Endothelial cell of umbilical vein (primary cell): ENCODE results near the gene NR1H4. TPM values are rescaled to one million over a fixed set of nuclear protein-coding genes. Genes with fewer than 3 reads are reported as not detected.

Experiments used
- BruUV-seq: library from RNA; stranded (reverse); fragments of 400-500 nt; replicated peaks from 2 replicates; lab custom pipeline; 2021; lab: Mats Ljungman, UMichigan
- CTCF ChIA-PET: fragments of 300-600, 350-600 bp; sonication (Branson Sonifier 250); formaldehyde crosslinking; loops from one replicate; lab custom pipeline; 2021; ENCODE audit warnings: antibody characterized with exemption, inconsistent platforms; lab: Charles Lee
- POLR2A ChIA-PET: fragments of 300-600, 350-600 bp; sonication (Branson Sonifier 250); formaldehyde crosslinking; loops from one replicate; lab custom pipeline; 2021; ENCODE audit warnings: antibody characterized with exemption, inconsistent platforms; lab: Charles Lee
- DNase-seq: peaks from one replicate; pipeline ENCODE4 v3.0.0-alpha.2; 2011; ENCODE audit warnings: low read depth, low spot score
- FAIRE-seq: peaks from 2 replicates; lab custom pipeline; 2011; peaks lifted over from hg19 to GRCh38; lab: Jason Lieb, UNC
- H2AFZ ChIP-seq: 2 replicates; pipeline ENCODE4 v1.6.0; 2012; ENCODE audit warnings: low read depth, low read length, control low read depth, inconsistent platforms
- H3K27ac ChIP-seq: 2 replicates; pipeline ENCODE4 v1.5.1; 2011; ENCODE audit warnings: low read depth, mild to moderate bottlenecking, control low read depth, low read length, moderate library complexity; ENCODE audit not compliant: insufficient read depth
- H3K27me3 ChIP-seq, 2 experiments: 2 replicates each; pipeline versions ENCODE4 v1.6.0 to v1.6.1; 2011; ENCODE audit warnings: low read length in 2 of 2, mixed read lengths in 1 of 2; ENCODE audit not compliant: control insufficient read depth in 2 of 2, insufficient read depth in 2 of 2
- H3K36me3 ChIP-seq, 2 experiments: 2 replicates in 1 of 2; 3 replicates in 1 of 2; pipeline ENCODE4 v1.5.1; 2011; ENCODE audit warnings: low read length in 2 of 2, mild to moderate bottlenecking in 1 of 2, moderate library complexity in 1 of 2; ENCODE audit not compliant: control insufficient read depth in 2 of 2, insufficient read depth in 2 of 2; ENCODE audit errors: extremely low read depth in 1 of 2
- H3K4me1 ChIP-seq: 3 replicates; pipeline ENCODE4 v1.5.1; 2011; ENCODE audit warnings: mild to moderate bottlenecking, low read length; ENCODE audit not compliant: control insufficient read depth, insufficient read depth; ENCODE audit errors: extremely low read depth
- H3K4me2 ChIP-seq: 2 replicates; pipeline ENCODE4 v1.6.1; 2011; ENCODE audit warnings: low read length, control low read depth, mixed read lengths; ENCODE audit not compliant: insufficient read depth
- H3K4me3 ChIP-seq, 3 experiments: fragments of 200-600 bp in 1 of 3; sonication (generic), shearing (Covaris generic) in 1 of 3; replicated peaks in 1 of 3; 2 replicates each; pipeline ENCODE4 v1.5.1; 2011 to 2016; ENCODE audit warnings: control low read depth in 3 of 3, low read length in 3 of 3, mild to moderate bottlenecking in 2 of 3, inconsistent platforms in 1 of 3, low read depth in 1 of 3, moderate library complexity in 1 of 3; ENCODE audit not compliant: insufficient read depth in 1 of 3
- H3K79me2 ChIP-seq: 2 replicates; pipeline ENCODE4 v1.6.0; 2012; ENCODE audit warnings: low read length, inconsistent platforms; ENCODE audit not compliant: control insufficient read depth, insufficient read depth
- H3K9ac ChIP-seq: replicated peaks from 2 replicates; pipeline ENCODE3; 2011; ENCODE audit warnings: low read length, control low read depth; ENCODE audit not compliant: insufficient read depth; ENCODE audit errors: extremely low read depth
- H3K9me1 ChIP-seq: replicated peaks from 3 replicates; pipeline ENCODE4 v1.6.0; 2011; ENCODE audit warnings: mild to moderate bottlenecking, low read length; ENCODE audit not compliant: control insufficient read depth, insufficient read depth; ENCODE audit errors: extremely low read depth
- H3K9me3 ChIP-seq: replicated peaks from 2 replicates; pipeline ENCODE4 v1.5.1; 2012; ENCODE audit warnings: low read length, inconsistent platforms; ENCODE audit not compliant: control insufficient read depth, insufficient read depth
- H4K20me1 ChIP-seq: replicated peaks from 2 replicates; pipeline ENCODE3; 2011; ENCODE audit warnings: mild to moderate bottlenecking, low read length; ENCODE audit not compliant: control insufficient read depth, insufficient read depth; ENCODE audit errors: extremely low read depth
- EZH2 ChIP-seq: IDR thresholded peaks from 2 replicates; pipeline ENCODE4 v1.6.1; 2012; ENCODE audit warnings: borderline replicate concordance, low read depth, mild to moderate bottlenecking, moderate library complexity, low read length, inconsistent platforms; ENCODE audit not compliant: severe bottlenecking
- FOS ChIP-seq: IDR thresholded peaks from 2 replicates; pipeline ENCODE4 v1.6.1; 2011; ENCODE audit warnings: mild to moderate bottlenecking, low read length, moderate library complexity, borderline replicate concordance; ENCODE audit not compliant: insufficient read depth
- GATA2 ChIP-seq: IDR thresholded peaks from 2 replicates; pipeline ENCODE4 v1.7.0; 2011; ENCODE audit warnings: low read depth, mild to moderate bottlenecking, moderate library complexity, mixed read lengths, low read length; ENCODE audit not compliant: insufficient read length, insufficient read depth
- JUN ChIP-seq: IDR thresholded peaks from 2 replicates; pipeline ENCODE4 v1.6.1; 2011; ENCODE audit warnings: borderline replicate concordance, low read depth; ENCODE audit not compliant: insufficient read length, insufficient read depth
- MYC ChIP-seq: IDR thresholded peaks from one replicate; pipeline ENCODE4 v1.6.1; 2011; ENCODE audit warnings: mild to moderate bottlenecking, low read depth, low read length
- POLR2A ChIP-seq: IDR thresholded peaks from 2 replicates; pipeline ENCODE4 v1.6.1; 2012; ENCODE audit warnings: low read depth, mild to moderate bottlenecking, control low read depth, low read length
- POLR2AphosphoS5 ChIP-seq: IDR thresholded peaks from 2 replicates; pipeline ENCODE4 v1.6.1; 2012; ENCODE audit warnings: low read depth, mild to moderate bottlenecking, control low read depth, low read length, moderate library complexity; ENCODE audit not compliant: insufficient read depth
- dilution Hi-C: fragments of 300-500 bp; cut with MboI; formaldehyde crosslinking; loops from one replicate; pipeline ENCODE4 v1.15.0; 2019; ENCODE audit warnings: low sequenced_read_pairs; ENCODE audit not compliant: extremely low pct_ligation_motif_present
- intact Hi-C: fragments of 100-400 bp; cut with micrococcal nuclease; formaldehyde crosslinking; loops from one replicate; pipeline ENCODE4 v1.10.0; 2022
- polyA plus RNA-seq, 4 experiments: library from polyadenylated mRNA; depleted of rRNA in 3 of 4; stranded (reverse) in 3 of 4; unstranded in 1 of 4; fragments of >200 nt; gene quantifications; 2 replicates each; pipeline versions ENCODE4 v1.2.1 to v1.2.3, GENCODE V29; 2011 to 2012; ENCODE audit warnings: missing spikeins in 1 of 4
- total RNA-seq: library from RNA; stranded (reverse); gene quantifications from 2 replicates; pipeline ENCODE4 v1.2.3, GENCODE V29; 2021
- TF ChIP-seq, protein P1 (sequence below): IDR thresholded peaks from 2 replicates; pipeline ENCODE4 v1.6.1; 2011; ENCODE audit not compliant: insufficient read depth, insufficient read length
- TF ChIP-seq, protein P2 (sequence below), 2 donors: IDR thresholded peaks; 1 replicate in 1 of 2; 2 replicates in 1 of 2; pipeline ENCODE4 v1.5.1; 2011; ENCODE audit warnings: low read length in 2 of 2, mild to moderate bottlenecking in 2 of 2, moderate library complexity in 2 of 2, control low read depth in 1 of 2, inconsistent platforms in 1 of 2, low read depth in 1 of 2; ENCODE audit not compliant: insufficient read depth in 1 of 2; ENCODE audit errors: extremely low read depth in 1 of 2

The NR1H4 gene
- total and polyA plus RNA-seq, 2 donors (not counting 3 experiments of a cell fraction or from before 2014, with no cell fraction given) = not detected

DNA sequence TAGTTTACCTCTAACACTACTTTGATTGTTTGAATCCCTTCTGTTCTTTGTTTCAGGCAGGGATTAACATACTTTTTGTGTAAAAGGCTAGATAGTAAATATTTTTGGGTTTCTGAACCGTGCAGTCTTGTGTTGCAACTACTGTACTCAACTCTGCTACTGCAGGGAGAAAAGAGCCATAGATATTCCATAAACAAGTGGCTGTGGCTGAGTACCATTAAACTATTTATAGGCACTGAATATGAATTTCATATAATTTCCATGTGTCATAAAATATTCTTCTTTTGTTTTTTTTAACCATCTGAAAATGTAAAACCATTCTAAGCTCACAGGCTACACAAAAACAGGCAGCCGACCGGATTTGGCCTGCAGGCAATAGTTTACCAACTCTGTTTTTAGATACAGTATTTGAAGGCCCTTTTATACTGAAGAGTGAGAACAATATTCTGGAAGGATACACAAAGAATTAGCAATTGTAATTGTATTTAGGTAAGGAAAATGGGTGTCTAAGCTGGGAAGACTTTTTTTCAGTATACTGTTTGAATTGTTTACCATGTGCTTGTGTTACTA is 15.7 kb downstream of the NR1H4 start:
- Histone ChIP-seq H3K9me3 (no peaks in the 10 kb centered on the region), H3K36me3 (no peaks in the 10 kb centered on the region), H3K4me1 (no peaks in the 10 kb centered on the region), H3K9ac (no peak overlapping the region), H3K4me2 (no peak overlapping the region), H4K20me1 (no peaks in the 10 kb centered on the region), H3K27me3 (no peaks in the 10 kb centered on the region), H2AFZ (no peak overlapping the region), H3K4me3 (no peak overlapping the region), H3K9me1 (no peaks in the 10 kb centered on the region), H3K79me2 (no peaks in the 10 kb centered on the region), H3K27ac (no peak overlapping the region)
- ChIA-PET CTCF (no interaction called here), POLR2A (no interaction called here)
- TF ChIP-seq MYC (no peak), FOS (no peak), JUN (no peak), POLR2AphosphoS5 (no peak), POLR2A (no peak), EZH2 (no peak), GATA2 (no peak)
- TF ChIP-seq, protein P1, sequence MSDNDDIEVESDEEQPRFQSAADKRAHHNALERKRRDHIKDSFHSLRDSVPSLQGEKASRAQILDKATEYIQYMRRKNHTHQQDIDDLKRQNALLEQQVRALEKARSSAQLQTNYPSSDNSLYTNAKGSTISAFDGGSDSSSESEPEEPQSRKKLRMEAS = no peak
- TF ChIP-seq, protein P2, sequence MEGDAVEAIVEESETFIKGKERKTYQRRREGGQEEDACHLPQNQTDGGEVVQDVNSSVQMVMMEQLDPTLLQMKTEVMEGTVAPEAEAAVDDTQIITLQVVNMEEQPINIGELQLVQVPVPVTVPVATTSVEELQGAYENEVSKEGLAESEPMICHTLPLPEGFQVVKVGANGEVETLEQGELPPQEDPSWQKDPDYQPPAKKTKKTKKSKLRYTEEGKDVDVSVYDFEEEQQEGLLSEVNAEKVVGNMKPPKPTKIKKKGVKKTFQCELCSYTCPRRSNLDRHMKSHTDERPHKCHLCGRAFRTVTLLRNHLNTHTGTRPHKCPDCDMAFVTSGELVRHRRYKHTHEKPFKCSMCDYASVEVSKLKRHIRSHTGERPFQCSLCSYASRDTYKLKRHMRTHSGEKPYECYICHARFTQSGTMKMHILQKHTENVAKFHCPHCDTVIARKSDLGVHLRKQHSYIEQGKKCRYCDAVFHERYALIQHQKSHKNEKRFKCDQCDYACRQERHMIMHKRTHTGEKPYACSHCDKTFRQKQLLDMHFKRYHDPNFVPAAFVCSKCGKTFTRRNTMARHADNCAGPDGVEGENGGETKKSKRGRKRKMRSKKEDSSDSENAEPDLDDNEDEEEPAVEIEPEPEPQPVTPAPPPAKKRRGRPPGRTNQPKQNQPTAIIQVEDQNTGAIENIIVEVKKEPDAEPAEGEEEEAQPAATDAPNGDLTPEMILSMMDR (IDR thresholded peaks at IDR 0.05; ENCODE audit: extremely low read depth in 1 of 2, insufficient read depth in 1 of 2, low read depth in 1 of 2, low read length in 2 of 2) = no peak
- FAIRE-seq (no peak), DNase-seq (no peak)
- BruUV-seq = no TSS peak
- intact Hi-C loops (no loop called here), dilution Hi-C loops (no loop called here)
